Measurements from ENCODE around the gene UBA1. TPM values are rescaled to one million over a fixed set of nuclear protein-coding genes. Genes with fewer than 3 reads are reported as not detected.

UBA1 gene
- polyA plus RNA-seq, 1 donor (not counting 4 experiments of a cell fraction or from before 2014, with no cell fraction given), result 236 TPM

- dilution Hi-C loops (cut with MboI; ENCODE audit: extremely low pct_ligation_motif_present, low sequenced_read_pairs), result no loop called here
- Histone ChIP-seq H3K27me3 (ENCODE audit: control insufficient read depth, extremely low read depth, insufficient read depth, low read length) (no peaks in the 10 kb centered on the region), H4K20me1 (ENCODE audit: control insufficient read depth, extremely low read depth, insufficient read depth, low read length) (no peaks in the 10 kb centered on the region), H3K27ac (ENCODE audit: control insufficient read depth, insufficient read depth, low read length) (no peak overlapping the region), H3K36me3 (ENCODE audit: control insufficient read depth in 2 of 2, extremely low read depth in 1 of 2, insufficient read depth in 2 of 2, low read length in 2 of 2) (peaks cover 0 to 8% of the 10 kb centered on the region in 2 experiments), H3K9ac (ENCODE audit: control insufficient read depth, extremely low read depth, insufficient read depth, low read length) (no peak overlapping the region), H3K9me3 (ENCODE audit: control insufficient read depth, low read depth, low read length) (no peaks in the 10 kb centered on the region), H3K4me3 (ENCODE audit: control insufficient read depth in 2 of 3, extremely low read depth in 1 of 3, insufficient read depth in 2 of 3, low read depth in 1 of 3, low read length in 3 of 3) (no peak overlapping the region), H2AFZ (ENCODE audit: control insufficient read depth, low read length) (no peak overlapping the region), H3K9me1 (ENCODE audit: control insufficient read depth, extremely low read depth, insufficient read depth, low read length) (no peaks in the 10 kb centered on the region), H3K79me2 (ENCODE audit: control insufficient read depth, insufficient read depth, low read length) (peaks cover 2% of the 10 kb centered on the region), H3K4me2 (ENCODE audit: control insufficient read depth, extremely low read depth, insufficient read depth, low read depth, low read length) (no peak overlapping the region), H3K4me1 (ENCODE audit: control insufficient read depth, extremely low read depth, insufficient read depth, low read length) (no peaks in the 10 kb centered on the region)
- TF ChIP-seq CTCF (optimal IDR thresholded peaks at IDR 0.05 in 1 of 3, IDR thresholded peaks at IDR 0.05 in 1 of 3, conservative IDR thresholded peaks at IDR 0.05 in 1 of 3; ENCODE audit: extremely low read depth in 1 of 3, insufficient read depth in 2 of 3, low read length in 3 of 3) (no peak), EZH2 (IDR thresholded peaks at IDR 0.05; ENCODE audit: low read length) (no peak)
- no peak for DNase-seq (ENCODE audit: low read depth, low spot score)
- no peak for FAIRE-seq
Measured at GRCh38 chrX:47170861-47171692, 22.6 kb upstream of the UBA1 start.

GRCh38 chrX:47171996-47172395 lies 21.6 kb upstream of the UBA1 start:
- H3K36me3 ChIP-seq (ENCODE audit: control insufficient read depth in 2 of 2, extremely low read depth in 1 of 2, insufficient read depth in 2 of 2, low read length in 2 of 2), result peaks cover 0 to 12% of the 10 kb centered on the region in 2 experiments
- no peaks in the 10 kb centered on the region for H4K20me1 ChIP-seq (ENCODE audit: control insufficient read depth, extremely low read depth, insufficient read depth, low read length)
- no peak overlapping the region for H2AFZ ChIP-seq (ENCODE audit: control insufficient read depth, low read length)

More at GRCh38 chrX:47171996-47172395, 21.6 kb upstream of the UBA1 start:
- TF ChIP-seq EZH2 (IDR thresholded peaks at IDR 0.05; ENCODE audit: low read length) (no peak), CTCF (optimal IDR thresholded peaks at IDR 0.05 in 1 of 3, IDR thresholded peaks at IDR 0.05 in 1 of 3, conservative IDR thresholded peaks at IDR 0.05 in 1 of 3; ENCODE audit: extremely low read depth in 1 of 3, insufficient read depth in 2 of 3, low read length in 3 of 3) (no peak)
- Histone ChIP-seq H3K27ac (ENCODE audit: control insufficient read depth, insufficient read depth, low read length) (no peak overlapping the region), H3K9me1 (ENCODE audit: control insufficient read depth, extremely low read depth, insufficient read depth, low read length) (no peaks in the 10 kb centered on the region), H3K9me3 (ENCODE audit: control insufficient read depth, low read depth, low read length) (no peaks in the 10 kb centered on the region), H3K79me2 (ENCODE audit: control insufficient read depth, insufficient read depth, low read length) (no peaks in the 10 kb centered on the region), H3K4me2 (ENCODE audit: control insufficient read depth, extremely low read depth, insufficient read depth, low read depth, low read length) (no peak overlapping the region), H3K27me3 (ENCODE audit: control insufficient read depth, extremely low read depth, insufficient read depth, low read length) (no peaks in the 10 kb centered on the region), H3K9ac (ENCODE audit: control insufficient read depth, extremely low read depth, insufficient read depth, low read length) (no peak overlapping the region), H3K4me1 (ENCODE audit: control insufficient read depth, extremely low read depth, insufficient read depth, low read length) (no peaks in the 10 kb centered on the region), H3K4me3 (ENCODE audit: control insufficient read depth in 2 of 3, extremely low read depth in 1 of 3, insufficient read depth in 2 of 3, low read depth in 1 of 3, low read length in 3 of 3) (no peak overlapping the region)
- dilution Hi-C loops (cut with MboI; ENCODE audit: extremely low pct_ligation_motif_present, low sequenced_read_pairs), result no loop called here
- FAIRE-seq (no peak), DNase-seq (ENCODE audit: low read depth, low spot score) (no peak)
